ENCODE results near the gene CLMN. TPM values are rescaled to one million over a fixed set of nuclear protein-coding genes. Genes with fewer than 3 reads are reported as not detected.

The CLMN gene
- total and polyA plus RNA-seq, 9 of the 15 experiments (the other 6 are each of a cell fraction or from before 2014, with no cell fraction given), result 0.01 to 0.18 (median 0.07) TPM; not detected in 4

- TF ChIP-seq SFPQ (IDR thresholded peaks at IDR 0.05; ENCODE audit: low read depth, low read length) (no peak), HLTF (IDR thresholded peaks at IDR 0.05) (no peak), MAFF (IDR thresholded peaks at IDR 0.05; ENCODE audit: low read length) (no peak), NR4A1 (CRISPR knock-in tag; IDR thresholded peaks at IDR 0.05) (no peak), NR4A1 (tag; IDR thresholded peaks at IDR 0.05) (no peak), KAT7 (CRISPR knock-in tag; IDR thresholded peaks at IDR 0.05; ENCODE audit: borderline replicate concordance) (no peak), U2AF1 (optimal IDR thresholded peaks at IDR 0.05; ENCODE audit: low read depth, low read length) (no peak)
- TF ChIP-seq, protein P1, sequence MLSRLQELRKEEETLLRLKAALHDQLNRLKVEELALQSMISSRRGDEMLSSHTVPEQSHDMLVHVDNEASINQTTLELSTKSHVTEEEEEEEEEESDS (CRISPR knock-in tag; IDR thresholded peaks at IDR 0.05), result no peak
- TF ChIP-seq, protein P2, sequence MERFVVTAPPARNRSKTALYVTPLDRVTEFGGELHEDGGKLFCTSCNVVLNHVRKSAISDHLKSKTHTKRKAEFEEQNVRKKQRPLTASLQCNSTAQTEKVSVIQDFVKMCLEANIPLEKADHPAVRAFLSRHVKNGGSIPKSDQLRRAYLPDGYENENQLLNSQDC (CRISPR knock-in tag; IDR thresholded peaks at IDR 0.05), result no peak
These were observed 146.2 kb downstream of the CLMN start (continued) for GRCh38 chr14:95173518-95173917.

DNA sequence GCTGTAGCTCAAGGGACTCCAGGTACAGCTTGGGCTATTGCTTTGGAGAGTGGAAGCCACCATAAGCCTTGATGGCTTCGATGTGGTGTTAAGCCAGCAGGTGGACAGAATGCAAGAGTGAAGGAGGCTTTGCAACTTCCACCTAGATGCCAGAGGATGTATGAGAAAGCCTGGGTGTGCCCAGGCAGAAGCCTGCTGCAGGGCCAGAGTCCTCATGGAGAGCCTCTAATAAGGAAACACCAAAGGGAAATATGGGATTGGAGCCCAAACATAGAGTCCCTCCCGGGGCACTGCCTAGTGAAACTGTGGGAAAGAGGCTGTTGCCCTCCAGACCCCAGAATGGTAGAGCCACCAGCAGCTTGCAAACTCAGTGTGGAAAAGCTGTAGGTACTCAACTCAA, 152.5 kb downstream of the CLMN start:
- no peak overlapping the region for H3K27ac ChIP-seq (ENCODE audit: extremely low read depth, low read depth, low read length)
- no peaks in the 10 kb centered on the region for H3K79me2 ChIP-seq (ENCODE audit: control insufficient read depth, insufficient read depth, low read length)
- H3K9me1 ChIP-seq (ENCODE audit: control insufficient read depth, insufficient read depth, low read length), result no peaks in the 10 kb centered on the region
- no peaks in the 10 kb centered on the region for H3K4me1 ChIP-seq (replicated peaks in 1 of 2; ENCODE audit: control insufficient read depth in 2 of 2, insufficient read depth in 2 of 2, low read length in 2 of 2)
- ChIA-PET CTCF (ENCODE audit: low intra/inter-chr PET ratio) (no interaction called here), POLR2A (no interaction called here)
- H3K9me3 ChIP-seq (replicated peaks; ENCODE audit: control insufficient read depth, insufficient read depth, low read depth, low read length), result no peaks in the 10 kb centered on the region
- DNase-seq (ENCODE audit: extremely low read depth in 1 of 4, low spot score in 3 of 4), result no peak
- no TSS peak for BruUV-seq (replicated peaks)
- no peak overlapping the region for H3K4me3 ChIP-seq
- FAIRE-seq, result no peak
- no peak overlapping the region for H2AFZ ChIP-seq (ENCODE audit: low read depth, low read length)
- peaks cover 0 to 5% of the 10 kb centered on the region in 2 experiments; a peak in 1 of 5 replicates for H3K27me3 ChIP-seq (ENCODE audit: control insufficient read depth in 2 of 2, insufficient read depth in 2 of 2, low read length in 2 of 2)
- no peak overlapping the region for H3K9ac ChIP-seq (ENCODE audit: insufficient read depth in 1 of 2, low read depth in 2 of 2, low read length in 2 of 2)
- in situ Hi-C loops (cut with MboI), result no loop called here
- 0% methylated on average over 1 of the region's 2 CpGs for WGBS (ENCODE audit: insufficient coverage, low coverage, missing lambda C conversion rate)
- H4K20me1 ChIP-seq (replicated peaks; ENCODE audit: control insufficient read depth, insufficient read depth, low read length), result no peaks in the 10 kb centered on the region
- intact Hi-C loops (cut with micrococcal nuclease), result no loop called here
- no peak for ATAC-seq
- no peaks in the 10 kb centered on the region for H3K36me3 ChIP-seq (ENCODE audit: control insufficient read depth, insufficient read depth, low read length)
- H3K4me2 ChIP-seq (ENCODE audit: insufficient read depth, low read length), result no peak overlapping the region
- TF ChIP-seq HSF4 (CRISPR knock-in tag; IDR thresholded peaks at IDR 0.05; ENCODE audit: borderline replicate concordance), result no peak
- TF ChIP-seq ZNF696 (CRISPR knock-in tag; conservative IDR thresholded peaks at IDR 0.05), result no peak
- no peak for TF ChIP-seq ETV1 (tag; conservative IDR thresholded peaks at IDR 0.05; ENCODE audit: low read depth)
- no peak for TF ChIP-seq DMBX1 (CRISPR knock-in tag; IDR thresholded peaks at IDR 0.05; ENCODE audit: borderline replicate concordance)
- TF ChIP-seq SMARCE1 (IDR thresholded peaks at IDR 0.05), result no peak
- no peak for TF ChIP-seq SP1 (CRISPR knock-in tag; IDR thresholded peaks at IDR 0.05)
- TF ChIP-seq HMBOX1 (IDR thresholded peaks at IDR 0.05), result no peak
- no peak for TF ChIP-seq NR2C2 (CRISPR knock-in tag; IDR thresholded peaks at IDR 0.05)
- TF ChIP-seq NR2C2 (tag; IDR thresholded peaks at IDR 0.05), result no peak
- TF ChIP-seq BCOR (IDR thresholded peaks at IDR 0.05), result no peak

Measured in K562 (cell line).